A549 (cell line): ENCODE data around the gene CYP2C19. TPM values are rescaled to one million over a fixed set of nuclear protein-coding genes. Genes with fewer than 3 reads are reported as not detected.

ENCODE experiments used
- polyA plus RNA-seq, 4 experiments: library from polyadenylated mRNA; depleted of rRNA in 3 of 4; stranded (reverse); fragments of >200 nt; fragmentation: RNase III in 1 of 4; extraction: RNeasy Plus Mini Kit Qiagen cat#74134 plus additional on column Dnase treatment in 1 of 4; gene quantifications; 2 replicates in 3 of 4; 3 replicates in 1 of 4; pipeline ENCODE4 v1.2.3, GENCODE V29; 2011 to 2017

CYP2C19 gene
- polyA plus RNA-seq, 2 of the 4 experiments (the other 2 are of a cell fraction): not detected

Other genes with a start within 250 kb of the CYP2C19 start
- gene HELLS, start 216.9 kb upstream of the CYP2C19 start, polyA plus RNA-seq (2011; rRNA removed): 44.2 and 62.0 TPM in 2 replicates
- 46.4 to 52.3 TPM (median 49.9 TPM) in 3 replicates for gene HELLS, start 216.9 kb upstream of the CYP2C19 start, polyA plus RNA-seq (2017; fragmentation: RNase III; extraction: RNeasy Plus Mini Kit Qiagen cat#74134 plus additional on column Dnase treatment)
- gene CYP2C18, start 79.0 kb upstream of the CYP2C19 start, polyA plus RNA-seq (2011; rRNA removed): 0.05 and 0.09 TPM in 2 replicates
- gene CYP2C18, start 79.0 kb upstream of the CYP2C19 start, polyA plus RNA-seq (2017; fragmentation: RNase III; extraction: RNeasy Plus Mini Kit Qiagen cat#74134 plus additional on column Dnase treatment): 0.05 to 0.09 TPM (median 0.07 TPM) in 3 replicates
- 0.10 and 0.13 TPM in 2 replicates for gene CYP2C9, start 176.0 kb downstream of the CYP2C19 start, polyA plus RNA-seq (2011; rRNA removed)
- 0.07 to 0.16 TPM (median 0.12 TPM) in 3 replicates for gene CYP2C9, start 176.0 kb downstream of the CYP2C19 start, polyA plus RNA-seq (2017; fragmentation: RNase III; extraction: RNeasy Plus Mini Kit Qiagen cat#74134 plus additional on column Dnase treatment)